GM12865 (cell line): ENCODE results near the gene NUDT16L1.

Experiments
- DNase-seq: peaks from one replicate; pipeline ENCODE4 v3.0.0; 2010; ENCODE audit warnings: low read depth
- H3K4me3 ChIP-seq: 2 replicates; pipeline ENCODE4 v1.5.1; 2011; ENCODE audit warnings: mild to moderate bottlenecking, low read depth, low read length, control low read depth
- TF ChIP-seq, protein P1 (sequence below): IDR thresholded peaks from 2 replicates; pipeline ENCODE4 v1.5.1; 2011; ENCODE audit warnings: low read length, control low read depth, low read depth, inconsistent platforms; ENCODE audit not compliant: insufficient read depth; ENCODE audit errors: missing control alignments

NUDT16L1 gene

DNA sequence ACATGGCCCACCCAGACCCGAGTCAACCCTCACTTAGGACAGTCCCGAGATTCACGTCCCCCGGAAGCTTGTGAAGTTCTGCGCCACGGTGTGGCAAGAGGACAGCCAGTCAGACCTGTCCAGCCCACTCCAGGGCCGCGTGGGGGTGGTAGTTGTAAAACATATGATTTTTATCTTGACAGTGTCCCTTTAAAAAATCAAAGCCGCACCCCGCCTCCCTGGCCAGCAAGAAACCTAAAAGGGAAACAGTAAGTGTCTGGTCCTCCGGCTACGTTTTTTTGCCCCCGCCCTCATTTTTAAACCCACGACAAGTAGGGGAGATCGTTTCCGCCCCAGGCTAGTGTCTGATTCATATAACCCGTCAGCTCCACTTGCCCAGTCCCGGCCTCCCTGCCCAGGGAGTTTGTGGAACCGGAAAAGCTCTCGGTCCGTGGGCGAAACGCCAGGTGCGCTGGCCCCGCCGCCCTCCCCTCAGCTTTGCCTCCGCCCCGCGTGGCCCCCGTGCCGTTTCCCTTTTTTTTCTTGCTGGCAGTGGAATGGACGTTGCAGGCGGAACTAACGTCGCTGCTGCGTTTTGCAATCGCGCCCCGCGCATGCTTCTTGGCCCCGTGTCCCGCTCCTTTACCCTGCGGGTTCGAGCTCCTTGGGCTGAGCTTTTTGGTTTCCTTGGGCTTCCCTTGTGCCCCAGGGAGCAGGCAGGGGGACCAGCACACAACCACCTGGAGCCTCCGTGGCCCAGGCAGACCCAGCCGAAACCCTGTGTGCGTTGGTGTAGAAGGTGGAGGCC is 13.3 kb upstream of the NUDT16L1 start:
- H3K4me3 ChIP-seq, result no peak overlapping the region
- DNase-seq, result no peak
- TF ChIP-seq, protein P1, sequence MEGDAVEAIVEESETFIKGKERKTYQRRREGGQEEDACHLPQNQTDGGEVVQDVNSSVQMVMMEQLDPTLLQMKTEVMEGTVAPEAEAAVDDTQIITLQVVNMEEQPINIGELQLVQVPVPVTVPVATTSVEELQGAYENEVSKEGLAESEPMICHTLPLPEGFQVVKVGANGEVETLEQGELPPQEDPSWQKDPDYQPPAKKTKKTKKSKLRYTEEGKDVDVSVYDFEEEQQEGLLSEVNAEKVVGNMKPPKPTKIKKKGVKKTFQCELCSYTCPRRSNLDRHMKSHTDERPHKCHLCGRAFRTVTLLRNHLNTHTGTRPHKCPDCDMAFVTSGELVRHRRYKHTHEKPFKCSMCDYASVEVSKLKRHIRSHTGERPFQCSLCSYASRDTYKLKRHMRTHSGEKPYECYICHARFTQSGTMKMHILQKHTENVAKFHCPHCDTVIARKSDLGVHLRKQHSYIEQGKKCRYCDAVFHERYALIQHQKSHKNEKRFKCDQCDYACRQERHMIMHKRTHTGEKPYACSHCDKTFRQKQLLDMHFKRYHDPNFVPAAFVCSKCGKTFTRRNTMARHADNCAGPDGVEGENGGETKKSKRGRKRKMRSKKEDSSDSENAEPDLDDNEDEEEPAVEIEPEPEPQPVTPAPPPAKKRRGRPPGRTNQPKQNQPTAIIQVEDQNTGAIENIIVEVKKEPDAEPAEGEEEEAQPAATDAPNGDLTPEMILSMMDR, result no peak

DNA sequence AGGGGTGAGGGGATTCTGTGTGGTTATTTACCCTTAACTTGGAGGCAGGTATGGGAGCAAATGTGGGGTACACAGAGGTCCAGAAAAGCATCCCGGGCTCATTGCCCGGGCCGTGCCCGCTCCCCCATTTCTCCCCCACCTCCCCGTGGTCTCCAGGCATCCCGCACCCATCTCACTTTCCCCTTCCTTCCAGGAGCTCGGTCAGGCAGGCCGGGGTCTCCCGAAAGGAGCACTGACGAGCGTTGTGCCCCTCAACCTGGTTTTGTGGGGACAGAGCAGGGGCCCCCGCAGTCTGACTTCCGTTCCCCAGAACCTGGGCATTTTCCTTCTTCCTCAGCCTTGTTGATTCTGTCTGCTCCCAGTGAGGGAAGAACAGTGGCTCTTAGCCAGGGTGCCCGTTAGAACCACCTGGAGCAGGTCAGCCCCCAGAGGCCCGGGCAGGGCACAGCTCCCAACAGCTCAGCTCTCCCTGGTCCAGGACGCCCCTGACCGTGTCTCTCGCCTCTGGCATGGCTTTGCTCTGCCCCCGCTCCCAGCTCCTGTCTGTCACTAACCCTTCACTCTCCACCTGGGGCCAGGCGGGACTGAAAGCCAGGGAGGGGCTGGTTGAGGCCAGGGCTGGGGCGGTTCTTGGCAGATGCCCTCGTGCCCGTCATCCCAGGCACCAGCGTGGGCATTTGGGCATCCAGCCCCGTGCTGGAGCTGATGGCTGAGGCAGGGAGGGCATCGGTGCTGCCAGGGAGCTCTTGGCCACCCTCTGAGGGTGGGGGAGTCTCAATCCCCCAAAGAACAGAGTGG is 12.5 kb upstream of the NUDT16L1 start:
- H3K4me3 ChIP-seq, result no peak overlapping the region
- TF ChIP-seq, protein P1, result no peak

DNA sequence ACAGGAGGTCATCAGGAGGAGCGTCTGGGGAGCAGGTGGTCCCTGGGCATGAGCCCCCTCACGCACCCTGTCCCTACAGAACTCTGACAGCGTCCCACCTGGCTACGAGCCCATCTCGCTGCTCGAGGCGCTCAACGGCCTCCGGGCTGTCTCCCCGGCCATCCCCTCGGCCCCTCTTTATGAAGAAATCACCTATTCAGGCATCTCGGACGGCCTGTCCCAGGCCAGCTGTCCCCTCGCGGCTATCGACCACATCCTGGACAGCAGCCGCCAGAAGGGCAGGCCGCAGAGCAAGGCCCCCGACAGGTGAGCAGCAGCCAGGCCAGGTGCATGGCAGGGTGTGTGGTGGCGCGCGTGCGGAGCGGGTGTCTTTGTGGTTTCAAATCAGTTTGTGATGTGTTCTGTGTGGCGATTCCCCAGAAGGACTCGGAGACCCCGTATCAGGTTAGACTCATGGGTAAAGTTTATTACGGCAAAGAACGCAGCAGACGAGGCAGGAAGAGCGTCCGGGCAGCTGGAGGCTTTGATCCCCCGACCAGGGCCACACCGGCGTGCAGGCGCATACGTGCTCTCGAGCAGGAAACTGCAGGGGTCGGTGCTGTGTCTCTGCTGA is 11.8 kb upstream of the NUDT16L1 start:
- no peak overlapping the region for H3K4me3 ChIP-seq

More for the DNA sequence above, 12.5 kb upstream of the NUDT16L1 start:
- no peak for DNase-seq

DNA sequence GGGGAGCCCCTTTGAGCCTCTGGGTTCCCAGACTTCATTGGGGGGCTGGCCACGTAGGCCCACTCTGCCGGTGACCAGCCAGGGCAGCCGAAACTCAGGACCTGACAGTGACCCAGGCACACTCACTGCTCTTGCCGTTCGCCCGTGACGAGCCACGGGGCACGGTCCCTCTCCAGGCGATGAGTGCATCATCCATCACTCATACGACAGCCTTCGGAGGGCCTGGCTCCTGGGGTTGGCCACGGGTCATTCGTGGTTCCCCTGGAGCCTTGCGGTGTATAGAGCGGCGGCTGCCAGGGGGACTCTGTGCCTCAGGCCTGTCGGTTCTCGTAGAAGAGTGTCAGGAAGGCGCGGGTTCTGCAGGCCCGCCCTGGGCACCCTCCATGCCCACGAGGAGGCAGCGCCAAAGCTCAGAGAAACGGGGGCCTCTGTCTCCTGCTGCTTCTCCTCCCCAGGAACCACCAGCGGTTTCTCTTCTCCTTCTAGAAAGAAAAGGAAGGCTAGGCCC is 11.2 kb upstream of the NUDT16L1 start:
- TF ChIP-seq, protein P1, result no peak
- no peak for DNase-seq
- no peak overlapping the region for H3K4me3 ChIP-seq

More for the DNA sequence above, 11.8 kb upstream of the NUDT16L1 start:
- no peak for DNase-seq
- TF ChIP-seq, protein P1, result no peak

DNA sequence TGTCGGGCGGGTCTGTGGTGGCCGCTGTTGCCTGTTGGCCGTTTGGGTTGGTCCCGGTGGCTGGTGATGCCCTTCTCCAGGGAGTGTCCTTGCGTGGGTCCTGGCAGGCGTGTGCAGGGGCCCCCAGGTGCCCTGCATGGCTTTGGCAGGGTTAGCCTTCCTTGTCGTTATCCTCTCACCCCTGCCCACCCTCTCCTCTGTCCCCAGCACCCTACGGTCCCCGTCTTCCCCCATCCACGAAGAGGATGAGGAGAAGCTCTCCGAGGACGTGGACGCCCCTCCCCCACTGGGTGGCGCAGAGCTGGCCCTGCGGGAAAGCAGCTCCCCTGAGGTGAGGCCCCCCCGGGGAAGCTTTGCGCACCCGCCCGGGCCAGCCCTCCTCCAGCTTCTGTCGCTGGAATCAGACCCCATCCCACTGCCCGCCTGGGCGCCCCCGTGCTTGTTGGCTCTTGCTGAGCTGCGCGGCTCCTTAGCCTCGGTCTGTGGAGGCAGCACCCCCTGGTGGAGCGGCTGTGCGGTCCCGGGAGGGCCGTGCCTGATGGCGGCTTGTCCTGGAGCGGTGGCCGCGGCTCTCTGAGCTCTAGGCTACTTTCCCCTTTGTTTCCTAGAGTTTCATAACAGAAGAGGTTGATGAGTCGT is 10.6 kb upstream of the NUDT16L1 start:
- no peak overlapping the region for H3K4me3 ChIP-seq
- no peak for DNase-seq
- TF ChIP-seq, protein P1, result no peak

DNA sequence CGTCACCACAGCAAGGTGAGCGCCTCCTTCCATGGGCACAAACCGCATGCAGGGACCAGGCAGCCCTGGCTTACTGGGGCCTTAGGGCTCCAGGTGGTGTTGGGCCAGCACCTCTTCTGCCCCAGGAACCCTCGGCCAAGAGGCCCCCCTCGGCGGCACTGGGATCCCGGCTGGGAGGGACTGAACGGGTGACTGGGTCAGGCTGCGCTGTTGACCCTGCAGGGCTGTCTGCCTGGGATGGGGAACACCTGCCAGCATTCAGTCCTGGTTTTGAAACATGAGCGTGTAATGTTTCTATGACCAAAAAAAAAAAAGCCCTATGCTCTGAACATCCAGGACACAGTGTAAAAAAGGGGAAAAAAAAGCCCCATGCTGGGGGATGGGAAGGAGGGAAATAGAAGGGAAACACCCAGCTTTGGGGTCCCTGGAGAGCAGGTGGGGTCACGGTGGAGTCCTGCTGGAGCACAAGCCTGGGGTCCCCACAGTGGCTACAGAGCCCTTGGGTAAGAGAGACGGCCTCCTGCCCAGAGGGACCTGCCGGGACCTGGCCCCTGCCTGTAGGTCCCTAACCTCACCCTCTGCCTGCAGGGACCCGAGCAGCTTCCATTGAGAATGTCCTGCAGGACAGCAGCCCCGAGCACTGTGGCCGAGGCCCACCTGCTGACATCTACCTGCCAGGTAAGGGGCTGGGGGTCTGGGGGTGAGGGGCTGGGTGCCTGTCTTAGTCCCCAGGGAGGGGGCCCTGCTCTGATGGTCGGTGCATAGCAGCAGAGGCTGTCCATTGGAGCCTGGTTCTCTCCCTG is 9.9 kb upstream of the NUDT16L1 start:
- DNase-seq, result no peak
- TF ChIP-seq, protein P1, result no peak

More for the DNA sequence above, 9.9 kb upstream of the NUDT16L1 start:
- no peak overlapping the region for H3K4me3 ChIP-seq
